Subcutaneous adipose tissue (tissue), 4 donors: ENCODE data around the gene SNX11. TPM values are rescaled to one million over a fixed set of nuclear protein-coding genes. Genes with fewer than 3 reads are reported as not detected.

Experiments
- total RNA-seq, 4 donors: library from RNA; depleted of rRNA; stranded (reverse); fragments of >200 nt; gene quantifications; one replicate each; pipeline ENCODE4 v1.1.0, GENCODE V29; 2016
- TF ChIP-seq, protein P1 (sequence below): fragments of 450-650 bp; IDR thresholded peaks from one replicate; pipeline ENCODE4 v1.5.1; 2016; ENCODE audit warnings: low read depth, mild to moderate bottlenecking, control low read depth, antibody characterized with exemption, moderate library complexity

Gene SNX11, protein sequence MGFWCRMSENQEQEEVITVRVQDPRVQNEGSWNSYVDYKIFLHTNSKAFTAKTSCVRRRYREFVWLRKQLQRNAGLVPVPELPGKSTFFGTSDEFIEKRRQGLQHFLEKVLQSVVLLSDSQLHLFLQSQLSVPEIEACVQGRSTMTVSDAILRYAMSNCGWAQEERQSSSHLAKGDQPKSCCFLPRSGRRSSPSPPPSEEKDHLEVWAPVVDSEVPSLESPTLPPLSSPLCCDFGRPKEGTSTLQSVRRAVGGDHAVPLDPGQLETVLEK
- 10 to 100 TPM; 11.9 to 30.9 (median 15.2) TPM for total RNA-seq

DNA sequence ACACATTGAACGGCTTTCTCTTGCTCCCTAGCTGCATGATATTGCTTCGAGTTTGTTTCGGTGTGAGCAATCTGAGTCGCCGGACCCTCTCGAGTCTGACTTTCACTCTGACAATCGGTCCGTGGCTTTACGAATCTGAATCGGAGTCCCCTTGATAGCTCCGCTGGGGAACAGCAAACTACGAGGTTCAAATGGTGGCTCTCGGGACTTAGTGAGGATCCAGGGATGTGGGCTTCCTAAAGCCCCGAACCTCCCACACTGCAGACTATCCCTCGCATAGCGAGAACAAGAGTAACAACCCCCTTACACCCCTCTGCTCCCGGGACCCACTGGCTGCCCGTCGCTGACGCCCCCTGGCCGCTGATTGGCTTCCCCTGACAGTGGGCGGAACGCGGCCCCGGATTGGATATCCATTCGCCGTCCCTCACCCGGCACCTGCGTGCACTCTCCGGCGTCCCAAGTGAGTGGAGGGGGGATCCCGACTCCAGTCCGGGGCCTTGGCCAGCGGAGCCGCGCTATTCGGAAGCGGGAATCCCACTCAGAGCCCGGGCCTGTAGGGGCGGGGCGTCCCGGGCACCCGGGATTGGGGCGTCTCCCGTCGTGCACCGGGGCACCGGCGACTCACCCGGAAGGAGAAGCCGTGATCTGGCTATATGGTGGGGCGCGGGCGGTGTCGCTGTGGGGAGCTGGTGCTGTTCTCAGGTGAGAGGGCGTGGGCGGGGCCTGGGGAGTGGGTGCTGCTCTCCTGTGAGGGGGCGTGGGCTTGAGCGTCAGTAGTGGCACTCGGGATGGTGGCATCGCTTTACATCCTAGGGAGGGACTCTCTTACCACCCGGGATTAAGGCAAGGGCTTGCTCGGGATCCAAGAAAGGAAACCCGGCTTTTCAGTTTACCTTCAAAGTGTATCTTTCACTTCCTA, at the start of gene SNX11:
SNX11 (plus strand) TSS at position 630 of the 919 bp plus-strand sequence. CDS start 4,278 bp downstream, outside the sequence.
- TF ChIP-seq, protein P1, sequence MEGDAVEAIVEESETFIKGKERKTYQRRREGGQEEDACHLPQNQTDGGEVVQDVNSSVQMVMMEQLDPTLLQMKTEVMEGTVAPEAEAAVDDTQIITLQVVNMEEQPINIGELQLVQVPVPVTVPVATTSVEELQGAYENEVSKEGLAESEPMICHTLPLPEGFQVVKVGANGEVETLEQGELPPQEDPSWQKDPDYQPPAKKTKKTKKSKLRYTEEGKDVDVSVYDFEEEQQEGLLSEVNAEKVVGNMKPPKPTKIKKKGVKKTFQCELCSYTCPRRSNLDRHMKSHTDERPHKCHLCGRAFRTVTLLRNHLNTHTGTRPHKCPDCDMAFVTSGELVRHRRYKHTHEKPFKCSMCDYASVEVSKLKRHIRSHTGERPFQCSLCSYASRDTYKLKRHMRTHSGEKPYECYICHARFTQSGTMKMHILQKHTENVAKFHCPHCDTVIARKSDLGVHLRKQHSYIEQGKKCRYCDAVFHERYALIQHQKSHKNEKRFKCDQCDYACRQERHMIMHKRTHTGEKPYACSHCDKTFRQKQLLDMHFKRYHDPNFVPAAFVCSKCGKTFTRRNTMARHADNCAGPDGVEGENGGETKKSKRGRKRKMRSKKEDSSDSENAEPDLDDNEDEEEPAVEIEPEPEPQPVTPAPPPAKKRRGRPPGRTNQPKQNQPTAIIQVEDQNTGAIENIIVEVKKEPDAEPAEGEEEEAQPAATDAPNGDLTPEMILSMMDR: no peak

DNA sequence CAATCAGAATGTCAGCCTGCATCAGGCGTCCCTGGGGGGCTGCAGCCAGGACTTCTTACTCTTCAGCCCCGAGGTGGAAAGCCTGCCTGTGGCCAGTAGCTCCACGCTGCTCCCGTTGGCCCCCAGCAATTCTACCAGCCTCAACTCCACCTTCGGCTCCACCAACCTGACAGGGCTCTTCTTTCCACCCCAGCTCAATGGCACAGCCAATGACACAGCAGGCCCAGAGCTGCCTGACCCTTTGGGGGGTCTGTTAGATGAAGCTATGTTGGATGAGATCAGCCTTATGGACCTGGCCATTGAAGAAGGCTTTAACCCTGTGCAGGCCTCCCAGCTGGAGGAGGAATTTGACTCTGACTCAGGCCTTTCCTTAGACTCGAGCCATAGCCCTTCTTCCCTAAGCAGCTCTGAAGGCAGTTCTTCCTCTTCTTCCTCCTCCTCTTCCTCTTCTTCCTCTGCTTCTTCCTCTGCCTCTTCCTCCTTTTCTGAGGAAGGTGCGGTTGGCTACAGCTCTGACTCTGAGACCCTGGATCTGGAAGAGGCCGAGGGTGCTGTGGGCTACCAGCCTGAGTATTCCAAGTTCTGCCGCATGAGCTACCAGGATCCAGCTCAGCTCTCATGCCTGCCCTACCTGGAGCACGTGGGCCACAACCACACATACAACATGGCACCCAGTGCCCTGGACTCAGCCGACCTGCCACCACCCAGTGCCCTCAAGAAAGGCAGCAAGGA, 49.0 kb upstream of the SNX11 start:
- TF ChIP-seq, protein P1: no peak

DNA sequence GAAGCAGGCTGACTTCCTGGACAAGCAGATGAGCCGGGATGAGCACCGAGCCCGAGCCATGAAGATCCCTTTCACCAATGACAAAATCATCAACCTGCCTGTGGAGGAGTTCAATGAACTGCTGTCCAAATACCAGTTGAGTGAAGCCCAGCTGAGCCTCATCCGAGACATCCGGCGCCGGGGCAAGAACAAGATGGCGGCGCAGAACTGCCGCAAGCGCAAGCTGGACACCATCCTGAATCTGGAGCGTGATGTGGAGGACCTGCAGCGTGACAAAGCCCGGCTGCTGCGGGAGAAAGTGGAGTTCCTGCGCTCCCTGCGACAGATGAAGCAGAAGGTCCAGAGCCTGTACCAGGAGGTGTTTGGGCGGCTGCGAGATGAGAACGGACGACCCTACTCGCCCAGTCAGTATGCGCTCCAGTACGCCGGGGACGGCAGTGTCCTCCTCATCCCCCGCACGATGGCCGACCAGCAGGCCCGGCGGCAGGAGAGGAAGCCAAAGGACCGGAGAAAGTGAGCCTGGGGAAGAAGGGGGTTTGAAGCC, 48.4 kb upstream of the SNX11 start:
- TF ChIP-seq, protein P1: no peak

DNA sequence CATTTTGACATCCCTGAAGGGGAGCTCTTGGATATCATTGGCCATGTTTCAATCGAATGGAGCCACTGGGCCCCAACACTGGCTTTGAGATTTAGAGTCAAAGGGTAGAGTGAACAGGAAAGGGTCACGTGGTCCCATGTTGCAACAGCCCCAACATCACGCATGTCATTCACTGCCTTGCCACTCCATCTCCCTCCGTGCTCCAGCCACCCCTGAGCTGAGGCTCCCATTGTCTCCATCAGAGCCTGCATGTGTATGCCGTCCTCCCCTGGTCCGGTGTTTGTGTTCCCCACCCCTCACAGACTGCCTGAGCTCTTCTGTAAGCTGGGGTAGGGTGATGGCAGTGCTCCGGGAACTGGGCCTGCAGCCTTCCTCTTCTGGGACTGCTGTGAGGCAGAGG, 47.3 kb upstream of the SNX11 start:
- TF ChIP-seq, protein P1: no peak

DNA sequence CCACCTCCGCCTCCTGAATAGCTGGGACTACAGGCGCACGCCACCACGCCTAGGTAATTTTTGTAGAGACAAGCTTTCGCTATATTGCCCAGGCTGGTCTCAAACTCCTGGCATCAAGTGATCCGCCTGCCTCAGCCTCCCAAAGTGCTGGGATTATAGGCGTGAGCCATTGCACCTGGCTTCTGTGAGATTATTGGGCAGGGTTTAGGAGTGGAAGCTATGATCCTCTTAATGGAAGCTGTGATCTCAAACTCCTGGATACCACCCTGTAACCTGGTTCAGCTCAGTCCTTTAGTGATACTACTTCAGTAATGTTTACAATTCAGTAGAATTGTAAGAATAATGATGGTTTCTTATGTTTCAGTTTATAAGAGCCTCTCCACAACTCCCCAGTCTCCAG, 45.3 kb upstream of the SNX11 start:
- TF ChIP-seq, protein P1: no peak

DNA sequence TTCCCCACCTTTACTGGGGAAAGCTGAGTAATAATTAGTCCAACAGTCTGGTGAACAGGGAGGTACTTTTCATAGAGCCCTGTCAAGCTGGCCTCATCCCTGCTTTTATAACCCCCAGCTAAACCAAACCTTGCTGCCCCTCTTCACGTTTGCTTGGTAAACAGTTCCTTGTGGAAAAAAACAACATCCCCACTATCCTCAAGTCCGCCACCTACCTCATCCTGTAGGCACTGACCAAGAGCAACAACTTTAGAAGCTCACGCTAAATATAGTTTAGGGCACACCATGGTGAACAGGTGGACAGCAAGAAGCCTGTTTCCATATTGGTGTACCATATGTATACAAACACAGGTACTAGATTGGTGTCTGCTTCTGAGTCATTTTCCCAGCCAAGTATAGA, 42.9 kb upstream of the SNX11 start:
- TF ChIP-seq, protein P1: no peak
